ENCODE measurements around the gene KRTAP9-4.
"Not testable (repeated sequence)": the region's sequence is repeated elsewhere in the genome, so short reads cannot be mapped to it uniquely, and the experiment has no call there.

KRTAP9-4 gene

DNA sequence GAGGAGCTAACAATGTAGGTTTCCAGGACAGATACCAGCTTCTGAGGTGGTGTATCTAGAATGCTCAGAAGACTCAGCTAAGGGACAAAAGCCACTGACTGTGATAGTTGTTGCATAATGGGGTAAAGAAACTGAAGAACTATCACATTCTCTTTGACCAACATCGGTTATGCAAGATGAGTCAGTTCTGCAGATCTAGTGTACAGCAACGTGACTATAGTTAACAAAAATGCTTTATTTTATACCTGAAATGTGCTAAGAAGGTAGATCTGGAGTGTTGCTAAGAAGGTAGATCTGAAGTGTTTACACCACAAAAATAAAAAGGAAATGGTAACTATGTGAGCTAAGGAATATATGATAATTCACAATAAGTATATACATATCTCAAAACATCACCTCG is 18.2 kb downstream of the KRTAP9-4 start:
- Histone ChIP-seq H3K9me3 (ENCODE audit: insufficient read depth, low read length) (no peaks in the 10 kb centered on the region), H3K27ac (ENCODE audit: low read length) (no peak overlapping the region), H4K20me1 (ENCODE audit: insufficient read depth, low read length) (no peaks in the 10 kb centered on the region), H3K9ac (ENCODE audit: low read length) (no peak overlapping the region), H3K27me3 (ENCODE audit: low read depth, low read length) (peaks cover 9% of the 10 kb centered on the region), H3K4me1 (ENCODE audit: low read length) (peaks cover 7% of the 10 kb centered on the region), H3K4me3 (ENCODE audit: low read length) (no peak overlapping the region), H2AFZ (ENCODE audit: low read depth, low read length) (no peak overlapping the region), H3K36me3 (replicated peaks; ENCODE audit: low read depth, low read length) (no peaks in the 10 kb centered on the region), H3K79me2 (ENCODE audit: low read length) (no peaks in the 10 kb centered on the region), H3K4me2 (ENCODE audit: low read length) (no peak overlapping the region)
- TF ChIP-seq EZH2phosphoT487 (IDR thresholded peaks at IDR 0.05; ENCODE audit: low read depth) (no peak), CTCF (IDR thresholded peaks at IDR 0.05; ENCODE audit: low read depth, low read length) (no peak)

DNA sequence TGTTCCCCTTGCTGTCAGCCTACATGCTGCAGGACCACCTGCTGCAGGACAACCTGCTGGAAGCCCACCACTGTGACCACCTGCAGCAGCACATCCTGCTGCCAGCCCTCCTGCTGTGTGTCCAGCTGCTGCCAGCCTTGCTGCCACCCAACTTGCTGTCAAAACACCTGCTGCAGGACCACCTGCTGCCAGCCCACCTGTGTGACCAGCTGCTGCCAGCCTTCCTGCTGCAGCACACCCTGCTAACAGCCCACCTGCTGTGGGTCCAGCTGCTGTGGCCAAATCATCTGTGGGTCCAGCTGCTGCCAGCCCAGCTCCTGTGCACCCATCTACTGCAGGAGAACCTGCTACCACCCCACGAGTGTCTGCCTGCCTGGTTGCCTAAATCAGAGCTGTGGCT is 21.8 kb downstream of the KRTAP9-4 start:
- not testable (repeated sequence) for H3K27me3 ChIP-seq (ENCODE audit: low read depth, low read length); H3K9me3 ChIP-seq (ENCODE audit: insufficient read depth, low read length); H3K79me2 ChIP-seq (ENCODE audit: low read length); H3K4me2 ChIP-seq (ENCODE audit: low read length); H3K27ac ChIP-seq (ENCODE audit: low read length); H4K20me1 ChIP-seq (ENCODE audit: insufficient read depth, low read length); H3K9ac ChIP-seq (ENCODE audit: low read length); H2AFZ ChIP-seq (ENCODE audit: low read depth, low read length); H3K36me3 ChIP-seq (replicated peaks; ENCODE audit: low read depth, low read length); H3K4me3 ChIP-seq (ENCODE audit: low read length); H3K4me1 ChIP-seq (ENCODE audit: low read length)

GRCh38 chr17:41271858-41272257 is 22.4 kb downstream of the KRTAP9-4 start:
- no peaks in the 10 kb centered on the region for H3K79me2 ChIP-seq (ENCODE audit: low read length)
- peaks cover 7% of the 10 kb centered on the region for H3K4me1 ChIP-seq (ENCODE audit: low read length)
- H3K4me3 ChIP-seq (ENCODE audit: low read length) = no peak overlapping the region
- no peaks in the 10 kb centered on the region for H3K36me3 ChIP-seq (replicated peaks; ENCODE audit: low read depth, low read length)
- H3K9ac ChIP-seq (ENCODE audit: low read length) = no peak overlapping the region
- peaks cover 9% of the 10 kb centered on the region for H3K27me3 ChIP-seq (ENCODE audit: low read depth, low read length)
- no peak overlapping the region for H2AFZ ChIP-seq (ENCODE audit: low read depth, low read length)
- H3K27ac ChIP-seq (ENCODE audit: low read length) = no peak overlapping the region
- TF ChIP-seq CTCF (IDR thresholded peaks at IDR 0.05; ENCODE audit: low read depth, low read length) (no peak), EZH2phosphoT487 (IDR thresholded peaks at IDR 0.05; ENCODE audit: low read depth) (no peak)
- no peaks in the 10 kb centered on the region for H4K20me1 ChIP-seq (ENCODE audit: insufficient read depth, low read length)
- H3K4me2 ChIP-seq (ENCODE audit: low read length) = peak overlapping the region; percentile 9; the same call in 1 of the 2 replicates
- H3K9me3 ChIP-seq (ENCODE audit: insufficient read depth, low read length) = no peaks in the 10 kb centered on the region

- H3K9me3 ChIP-seq (ENCODE audit: insufficient read depth, low read length); H3K27ac ChIP-seq (ENCODE audit: low read length); H3K4me3 ChIP-seq (ENCODE audit: low read length); H3K4me2 ChIP-seq (ENCODE audit: low read length); H4K20me1 ChIP-seq (ENCODE audit: insufficient read depth, low read length); H3K36me3 ChIP-seq (replicated peaks; ENCODE audit: low read depth, low read length); H3K9ac ChIP-seq (ENCODE audit: low read length); H3K4me1 ChIP-seq (ENCODE audit: low read length); H3K79me2 ChIP-seq (ENCODE audit: low read length); H2AFZ ChIP-seq (ENCODE audit: low read depth, low read length): not testable (repeated sequence)
- peaks cover 17% of the 10 kb centered on the region for H3K27me3 ChIP-seq (ENCODE audit: low read depth, low read length)
Observed at GRCh38 chr17:41275648-41276190, 26.2 kb downstream of the KRTAP9-4 start, which contains the start of gene KRTAP9-7. KRTAP9-7 (plus strand) TSS chr17:41275698; CDS start chr17:41275698, 0 bp downstream.

- Histone ChIP-seq H3K4me2 (ENCODE audit: low read length) (no peak overlapping the region), H3K79me2 (ENCODE audit: low read length) (no peaks in the 10 kb centered on the region), H3K27me3 (ENCODE audit: low read depth, low read length) (peaks cover 29% of the 10 kb centered on the region), H2AFZ (ENCODE audit: low read depth, low read length) (no peak overlapping the region), H3K4me1 (ENCODE audit: low read length) (no peaks in the 10 kb centered on the region), H3K9me3 (ENCODE audit: insufficient read depth, low read length) (no peaks in the 10 kb centered on the region), H3K27ac (ENCODE audit: low read length) (no peak overlapping the region), H3K9ac (ENCODE audit: low read length) (no peak overlapping the region), H4K20me1 (ENCODE audit: insufficient read depth, low read length) (no peaks in the 10 kb centered on the region), H3K36me3 (replicated peaks; ENCODE audit: low read depth, low read length) (no peaks in the 10 kb centered on the region), H3K4me3 (ENCODE audit: low read length) (no peak overlapping the region)
- TF ChIP-seq CTCF (IDR thresholded peaks at IDR 0.05; ENCODE audit: low read depth, low read length) (no peak), EZH2phosphoT487 (IDR thresholded peaks at IDR 0.05; ENCODE audit: low read depth) (no peak)
Observed at GRCh38 chr17:41278176-41278955, 28.9 kb downstream of the KRTAP9-4 start.
